GM19025 (cell line): ENCODE data around the gene APEH.

Source experiments
- ATAC-seq: cut with Tn5 transposase; IDR thresholded peaks from one replicate; pipeline ENCODE4 v1.9.1; 2021; ENCODE audit warnings: mild to moderate bottlenecking, low read depth, moderate library complexity; ENCODE audit not compliant: unreplicated experiment

Gene APEH

GRCh38 chr3:49711489-49711888 is 37.3 kb downstream of the APEH start:
- no peak for ATAC-seq

- ATAC-seq = no peak
Measured at GRCh38 chr3:49712166-49712565, 38.0 kb downstream of the APEH start.

- no peak for ATAC-seq
Measured at GRCh38 chr3:49712631-49713317, 38.6 kb downstream of the APEH start.

GRCh38 chr3:49713336-49714105 is 39.4 kb downstream of the APEH start:
- ATAC-seq = no peak

GRCh38 chr3:49714728-49715550 is 40.8 kb downstream of the APEH start:
- no peak for ATAC-seq

- no peak for ATAC-seq
Measured at GRCh38 chr3:49715611-49716121, 41.5 kb downstream of the APEH start.

- no peak for ATAC-seq
Measured at GRCh38 chr3:49716169-49716568, 42.0 kb downstream of the APEH start.

GRCh38 chr3:49716691-49717210 is 42.6 kb downstream of the APEH start:
- no peak for ATAC-seq

GRCh38 chr3:49717211-49717958 is 43.2 kb downstream of the APEH start:
- no peak for ATAC-seq

GRCh38 chr3:49717959-49718857 is 44.1 kb downstream of the APEH start:
- no peak for ATAC-seq

- ATAC-seq = no peak
Measured at GRCh38 chr3:49718858-49719213, 44.7 kb downstream of the APEH start.

- peak; percentile 42 for ATAC-seq
Measured at GRCh38 chr3:49719214-49719884, 45.2 kb downstream of the APEH start, which contains the start of gene AMIGO3. TSS of gene AMIGO3 (minus strand) at chr3:49719684. CDS start at chr3:49719465, 219 bp downstream.

- no peak for ATAC-seq
Measured at GRCh38 chr3:49720855-49721595, 46.9 kb downstream of the APEH start.

GRCh38 chr3:49721596-49721895 is 47.4 kb downstream of the APEH start:
- ATAC-seq = no peak

- no peak for ATAC-seq
Measured at GRCh38 chr3:49721896-49722781, 48.0 kb downstream of the APEH start.

GRCh38 chr3:49722896-49723295 is 48.7 kb downstream of the APEH start:
- no peak for ATAC-seq

- ATAC-seq = no peak
Measured at GRCh38 chr3:49723296-49723627, 49.1 kb downstream of the APEH start.
